GM12872 (cell line): ENCODE results near the gene PPFIBP2.

Experiments
- TF ChIP-seq, protein P1 (sequence below): IDR thresholded peaks from 3 replicates; pipeline ENCODE4 v1.5.1; 2011; ENCODE audit warnings: low read depth, mild to moderate bottlenecking, low read length, moderate library complexity; ENCODE audit not compliant: insufficient read depth

The PPFIBP2 gene

DNA sequence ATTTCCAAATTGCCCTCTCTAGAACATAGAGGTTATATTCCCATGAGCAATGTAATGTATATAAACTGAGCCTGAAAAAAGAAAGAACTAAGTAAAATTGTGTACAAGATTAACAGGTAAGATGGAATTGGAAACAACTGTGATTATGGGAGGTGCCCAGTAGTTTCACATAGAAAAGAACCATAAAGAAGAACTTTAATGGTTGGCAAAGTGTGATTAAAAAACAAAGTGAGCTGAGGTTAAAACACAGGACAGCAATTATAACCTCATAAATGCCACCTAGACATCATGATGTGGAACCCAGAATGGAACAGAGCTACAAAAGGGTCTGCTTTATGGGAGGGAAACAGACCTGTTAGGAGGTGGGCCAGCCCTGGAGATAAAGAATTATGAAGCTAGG, 100.9 kb downstream of the PPFIBP2 start:
- TF ChIP-seq, protein P1, sequence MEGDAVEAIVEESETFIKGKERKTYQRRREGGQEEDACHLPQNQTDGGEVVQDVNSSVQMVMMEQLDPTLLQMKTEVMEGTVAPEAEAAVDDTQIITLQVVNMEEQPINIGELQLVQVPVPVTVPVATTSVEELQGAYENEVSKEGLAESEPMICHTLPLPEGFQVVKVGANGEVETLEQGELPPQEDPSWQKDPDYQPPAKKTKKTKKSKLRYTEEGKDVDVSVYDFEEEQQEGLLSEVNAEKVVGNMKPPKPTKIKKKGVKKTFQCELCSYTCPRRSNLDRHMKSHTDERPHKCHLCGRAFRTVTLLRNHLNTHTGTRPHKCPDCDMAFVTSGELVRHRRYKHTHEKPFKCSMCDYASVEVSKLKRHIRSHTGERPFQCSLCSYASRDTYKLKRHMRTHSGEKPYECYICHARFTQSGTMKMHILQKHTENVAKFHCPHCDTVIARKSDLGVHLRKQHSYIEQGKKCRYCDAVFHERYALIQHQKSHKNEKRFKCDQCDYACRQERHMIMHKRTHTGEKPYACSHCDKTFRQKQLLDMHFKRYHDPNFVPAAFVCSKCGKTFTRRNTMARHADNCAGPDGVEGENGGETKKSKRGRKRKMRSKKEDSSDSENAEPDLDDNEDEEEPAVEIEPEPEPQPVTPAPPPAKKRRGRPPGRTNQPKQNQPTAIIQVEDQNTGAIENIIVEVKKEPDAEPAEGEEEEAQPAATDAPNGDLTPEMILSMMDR = no peak

DNA sequence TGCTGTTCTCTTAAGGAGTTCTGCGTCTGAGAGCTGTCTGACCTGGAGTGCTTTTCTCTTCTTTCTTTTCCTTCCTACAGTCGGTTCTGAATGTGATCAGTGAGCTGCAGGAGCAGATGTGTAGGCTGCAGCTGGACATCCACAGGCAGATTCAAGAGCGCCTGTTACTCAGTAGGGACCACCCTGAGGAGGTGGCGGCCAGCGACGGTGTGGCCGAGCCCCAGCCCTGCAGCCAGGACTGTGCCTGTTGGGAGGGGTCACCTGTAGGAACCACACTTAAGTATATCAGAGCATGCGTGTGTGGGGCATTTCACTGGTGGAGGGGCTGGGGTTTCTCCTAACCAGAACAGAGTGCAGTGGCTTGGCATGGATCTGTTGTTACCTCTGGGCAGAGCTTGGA, 103.2 kb downstream of the PPFIBP2 start:
- TF ChIP-seq, protein P1 = no peak

DNA sequence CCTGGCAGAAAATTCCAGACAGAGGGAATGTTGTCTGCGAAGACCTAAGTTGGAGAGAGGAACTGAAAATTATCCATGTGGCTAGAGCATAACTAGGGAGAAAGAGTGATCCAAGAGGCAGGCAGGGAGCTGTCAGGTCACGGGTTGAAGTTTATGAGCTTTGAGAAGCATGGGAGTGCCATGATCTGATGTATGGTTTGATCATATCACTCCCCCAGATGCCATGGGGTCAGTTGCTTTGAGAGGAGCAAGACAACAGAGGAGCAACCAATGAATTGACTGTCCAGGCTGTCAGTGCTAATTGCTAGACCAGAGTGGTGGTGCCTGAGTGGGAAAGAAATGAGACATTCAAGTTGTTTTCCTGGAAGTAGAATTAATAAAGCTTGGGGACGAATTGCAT, 105.5 kb downstream of the PPFIBP2 start:
- TF ChIP-seq, protein P1 = no peak

DNA sequence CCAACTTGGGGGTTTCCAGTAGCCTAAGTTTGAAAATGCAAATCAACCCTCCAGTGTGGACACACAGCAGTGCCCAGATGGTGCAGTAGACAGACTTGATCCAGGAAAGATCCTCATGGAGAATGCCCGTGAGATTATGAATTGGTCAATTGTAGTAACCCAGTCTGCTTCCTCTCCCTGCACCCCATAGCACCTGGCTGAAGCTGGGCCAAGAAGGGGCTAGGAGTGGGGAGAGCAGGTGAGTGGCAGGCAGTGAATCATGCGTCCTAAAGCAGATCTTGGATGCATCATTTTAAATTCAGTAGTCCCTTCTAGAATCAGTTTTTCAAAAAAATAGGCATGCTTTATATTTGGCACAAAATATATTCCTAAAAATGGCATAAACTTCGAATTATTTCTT, 107.3 kb downstream of the PPFIBP2 start:
- TF ChIP-seq, protein P1 = no peak

DNA sequence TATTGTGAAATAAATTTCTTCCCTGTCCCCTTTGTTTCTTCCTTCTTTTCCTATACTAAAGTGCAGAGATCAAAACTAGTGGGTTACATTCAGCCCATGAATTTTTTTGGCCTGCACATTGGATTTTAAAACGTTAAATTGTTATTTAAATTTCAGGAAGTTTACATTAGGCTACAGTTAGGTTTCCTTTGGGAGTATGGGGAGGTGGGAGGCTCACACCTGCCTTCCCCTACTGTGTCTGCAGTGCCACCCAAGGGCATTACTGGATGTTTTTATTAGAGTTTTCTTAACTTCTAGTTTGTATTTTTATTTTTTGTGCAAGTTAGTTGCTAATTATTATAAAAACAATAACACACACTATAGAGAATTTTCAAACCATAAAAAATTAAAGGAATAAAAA, 107.8 kb downstream of the PPFIBP2 start:
- TF ChIP-seq, protein P1 = no peak

DNA sequence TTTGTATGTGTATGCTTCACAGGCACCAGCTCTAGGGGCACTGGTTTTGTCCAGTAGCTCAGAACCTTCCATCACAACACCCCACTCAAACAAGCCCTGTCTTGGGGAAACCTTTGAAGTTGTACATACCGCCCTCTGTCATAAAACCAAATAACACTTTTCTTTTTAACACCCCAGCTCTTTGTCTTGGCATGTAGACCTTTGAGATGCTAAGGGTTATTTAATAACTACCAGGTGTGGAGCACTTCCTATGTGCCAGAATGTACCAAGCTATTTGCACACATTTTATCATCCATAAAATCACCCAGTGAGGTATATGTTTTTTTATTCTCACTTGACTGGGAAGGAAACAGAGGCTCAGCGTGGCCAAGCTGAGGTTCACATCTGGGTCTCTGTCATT, 108.9 kb downstream of the PPFIBP2 start:
- TF ChIP-seq, protein P1 = no peak

DNA sequence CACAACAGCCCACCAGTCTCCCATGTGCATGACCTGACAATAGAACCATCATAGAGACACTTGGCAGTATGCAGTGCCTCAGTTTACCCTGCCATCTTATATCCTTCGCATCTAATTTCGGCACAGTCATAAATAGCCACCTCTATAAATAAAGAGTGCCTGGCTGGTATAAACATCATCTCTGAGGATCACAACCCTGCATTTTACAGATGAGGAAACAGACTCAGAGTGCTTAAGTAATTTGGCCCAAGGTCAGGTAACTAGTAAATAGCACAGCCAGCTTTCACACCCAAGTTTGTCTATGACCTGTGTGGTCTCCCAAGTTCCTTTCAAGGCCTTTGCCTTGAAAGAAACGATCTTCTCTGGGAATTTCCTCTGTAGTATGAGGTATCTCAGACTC, 114.9 kb downstream of the PPFIBP2 start:
- TF ChIP-seq, protein P1 = no peak

DNA sequence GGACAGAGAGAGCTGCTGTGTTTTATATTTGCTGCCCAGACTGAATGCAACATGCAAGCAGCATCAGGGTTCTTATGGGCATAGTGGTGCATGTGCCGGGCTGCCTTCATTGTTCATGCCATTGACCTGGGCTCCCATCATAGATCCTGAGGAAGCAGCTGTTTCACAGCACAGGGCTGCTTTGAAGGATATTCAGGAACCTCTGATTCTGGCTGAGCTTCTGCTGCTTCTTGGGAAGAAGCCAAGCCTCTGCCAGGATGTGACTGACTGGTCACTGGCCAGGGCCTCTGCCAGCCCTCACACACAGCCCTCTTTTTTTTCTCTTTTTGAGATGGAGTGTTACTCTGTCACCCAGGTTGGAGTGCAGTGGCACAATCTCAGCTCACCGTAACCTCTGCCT, 116.2 kb downstream of the PPFIBP2 start:
- TF ChIP-seq, protein P1 = no peak
